T47D (cell line): ENCODE data around the gene CCDC32.
A peak's percentile ranks its signal among the peaks of the same experiment; 100 is the strongest.

ENCODE experiments used
- DNase-seq, 2 experiments: peaks; one replicate each; pipeline versions ENCODE4 v3.0.0 to v3.0.0-alpha.2; 2011 to 2012; ENCODE audit warnings: low read depth in 1 of 2, low spot score in 1 of 2
- JUND ChIP-seq: IDR thresholded peaks from 2 replicates; pipeline ENCODE4 v1.6.1; 2012; ENCODE audit warnings: low read depth
- in situ Hi-C: cut with HindIII; loops from 2 replicates; pipeline ENCODE4 v1.10.0; 2016; ENCODE audit warnings: low sequenced_read_pairs, low pct_unique_long_range_greater_than_20kb

The CCDC32 gene

GRCh38 chr15:40528801-40529200 is 36.0 kb downstream of the CCDC32 start:
- in situ Hi-C loops, result no loop called here
- DNase-seq, result no peak
- TF ChIP-seq JUND, result no peak

DNA sequence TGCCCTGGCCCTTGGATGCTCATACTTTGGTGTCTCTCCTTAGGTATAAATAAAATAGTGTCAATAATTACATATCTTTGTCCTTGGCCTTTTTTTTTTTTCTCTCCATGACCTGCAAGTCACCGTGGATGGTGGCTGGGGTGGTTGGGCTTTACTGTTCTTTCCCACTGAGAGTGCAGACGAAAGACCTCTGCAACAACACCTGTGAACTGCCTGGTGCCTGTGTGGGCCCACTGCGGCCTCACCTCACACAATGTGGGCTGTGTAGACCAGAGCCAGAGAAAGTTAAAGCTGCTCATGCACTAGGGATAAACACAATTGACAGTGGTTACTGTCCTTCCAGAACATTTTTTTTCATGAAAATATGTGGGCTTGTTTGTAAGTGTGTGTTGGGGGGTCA is 39.0 kb downstream of the CCDC32 start:
- DNase-seq, result no peak
- TF ChIP-seq JUND, result no peak
- in situ Hi-C loops, result no loop called here

GRCh38 chr15:40523611-40524010 is 41.2 kb downstream of the CCDC32 start:
- no peak for DNase-seq
- no peak for TF ChIP-seq JUND
- in situ Hi-C loops, result no loop called here

DNA sequence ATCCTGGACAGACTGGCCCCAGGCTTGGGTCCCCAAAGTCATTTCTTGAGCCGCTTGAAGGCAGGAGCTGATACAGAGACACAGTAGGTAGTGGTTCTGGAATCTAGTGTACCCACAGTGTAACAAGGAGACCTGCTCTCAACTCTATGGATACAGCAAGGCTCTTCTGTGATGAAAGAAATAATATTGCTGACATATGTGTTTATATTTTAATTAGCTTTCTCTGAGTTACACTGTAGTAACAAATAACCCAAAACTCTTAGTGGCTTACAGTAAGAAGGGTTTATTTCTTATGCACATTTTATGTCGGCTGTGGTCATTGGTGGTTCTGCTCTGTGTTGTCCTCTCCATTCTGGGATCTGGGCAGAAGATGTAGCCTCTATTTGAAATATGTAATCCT is 48.5 kb downstream of the CCDC32 start:
- in situ Hi-C loops, result no loop called here
- TF ChIP-seq JUND, result no peak
- no peak for DNase-seq

DNA sequence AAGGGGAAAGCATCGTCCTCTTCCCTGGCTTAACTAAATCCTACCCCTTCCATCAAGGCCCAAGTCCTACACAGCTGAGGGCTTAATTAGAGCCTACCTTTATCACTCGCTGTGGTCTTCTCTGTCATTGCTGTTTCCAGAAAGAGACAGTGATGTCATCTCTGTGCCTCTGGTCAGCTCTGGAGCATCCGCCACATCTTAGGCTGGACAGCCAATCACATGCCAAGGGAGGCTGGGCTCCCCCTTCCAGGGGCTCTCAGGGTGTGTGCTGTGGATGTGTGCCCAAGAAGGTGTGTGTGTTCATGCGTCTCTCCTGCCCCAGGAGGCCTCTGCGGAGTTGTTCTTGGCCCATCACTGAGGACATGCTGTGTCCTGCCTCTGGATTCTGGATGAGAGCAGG is 51.2 kb downstream of the CCDC32 start:
- in situ Hi-C loops, result no loop called here
- TF ChIP-seq JUND, result no peak
- no peak for DNase-seq

GRCh38 chr15:40512440-40512839 is 52.4 kb downstream of the CCDC32 start:
- DNase-seq, result no peak
- TF ChIP-seq JUND, result no peak
- in situ Hi-C loops, result no loop called here

DNA sequence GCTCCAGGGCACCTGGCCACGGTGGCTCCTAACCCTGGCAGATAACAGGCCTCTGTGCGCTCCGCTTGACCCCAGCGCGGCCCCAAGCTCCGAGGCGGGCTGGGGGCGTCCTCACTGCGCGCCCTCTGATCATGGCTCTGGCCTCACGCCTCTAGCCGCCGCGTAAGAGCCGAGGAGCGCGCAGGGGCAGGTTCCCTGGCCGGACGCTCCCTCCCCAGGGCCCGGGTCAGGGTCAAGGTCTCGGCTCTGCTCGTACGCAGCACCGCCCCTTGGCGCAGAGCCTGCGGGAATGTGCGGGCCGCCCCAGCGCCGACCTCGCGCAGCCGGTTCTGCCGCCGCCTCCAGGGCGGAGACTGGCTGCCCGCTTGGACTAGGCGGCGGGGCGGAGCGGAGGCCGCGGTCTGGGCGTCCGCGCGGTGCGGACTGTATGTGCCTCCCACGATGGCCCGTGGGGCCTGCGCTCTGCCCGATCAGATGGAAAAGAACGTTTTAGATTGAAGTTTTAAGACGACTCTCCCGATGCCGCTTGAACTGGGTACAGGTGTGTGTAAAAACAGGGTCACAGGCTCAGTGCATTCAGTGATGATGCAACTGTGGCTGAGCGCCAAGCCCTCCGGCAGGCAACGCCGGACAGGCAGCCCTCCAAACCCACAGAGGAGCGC is 53.2 kb downstream of the CCDC32 start:
- DNase-seq, result peak; percentile 91 to 92
- in situ Hi-C loops, result no loop called here
- TF ChIP-seq JUND, result no peak

GRCh38 chr15:40511093-40511471 is 53.8 kb downstream of the CCDC32 start:
- no peak for TF ChIP-seq JUND
- peak in 1 of 2 experiments; percentile 23 for DNase-seq
- in situ Hi-C loops, result no loop called here

DNA sequence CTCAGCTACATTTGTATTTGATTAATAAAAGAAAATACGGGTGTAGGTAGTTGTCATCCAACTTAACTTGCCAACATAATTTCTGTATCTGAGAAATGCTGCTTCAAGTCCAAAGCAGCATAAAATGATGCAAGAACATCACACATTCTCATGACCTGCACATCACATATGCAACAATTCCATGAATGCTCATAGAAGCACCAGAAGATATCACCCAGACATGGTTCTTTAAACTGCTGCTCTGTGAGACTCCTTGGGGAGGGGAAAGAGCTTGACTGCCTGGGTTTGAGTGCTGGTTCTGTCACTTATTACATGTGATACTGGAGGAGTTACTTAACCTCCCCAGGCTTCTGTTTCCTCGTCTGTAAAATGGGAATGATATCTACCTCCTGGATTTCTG is 54.6 kb downstream of the CCDC32 start:
- no peak for TF ChIP-seq JUND
- DNase-seq, result no peak
- in situ Hi-C loops, result no loop called here

DNA sequence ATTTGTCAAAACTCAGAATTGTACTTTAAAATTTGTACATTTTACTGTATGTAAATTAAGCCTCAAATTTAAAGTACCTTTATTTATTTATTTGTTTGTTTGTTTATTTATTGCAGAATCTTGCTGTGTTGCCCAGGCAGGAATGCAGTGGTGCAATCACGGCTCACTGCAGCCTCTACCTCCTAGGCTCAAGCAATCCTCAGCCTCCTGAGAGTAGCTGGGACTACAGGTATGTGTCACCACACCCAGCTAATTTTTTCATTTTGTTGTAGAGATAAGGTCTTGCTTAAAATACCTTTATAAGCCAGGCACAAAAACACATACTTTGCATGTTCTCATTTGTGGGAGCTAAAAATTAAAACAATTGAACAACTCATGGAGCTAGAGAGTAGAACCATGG is 56.6 kb downstream of the CCDC32 start:
- TF ChIP-seq JUND, result no peak
- in situ Hi-C loops, result no loop called here
- no peak for DNase-seq

GRCh38 chr15:40506964-40507571 is 57.8 kb downstream of the CCDC32 start:
- peak; percentile 71 to 85 for DNase-seq
- TF ChIP-seq JUND, result no peak
- in situ Hi-C loops, result no loop called here
